Measurements from ENCODE around the gene MOBP. TPM values are rescaled to one million over a fixed set of nuclear protein-coding genes. Genes with fewer than 3 reads are reported as not detected.

The MOBP gene
- polyA plus RNA-seq, 1 donor (not counting 4 experiments of a cell fraction or from before 2014, with no cell fraction given): not detected

GRCh38 chr3:39427506-39427905 is 40.0 kb upstream of the MOBP start:
- no peak for FAIRE-seq
- no peaks in the 10 kb centered on the region for H3K9me1 ChIP-seq (ENCODE audit: control insufficient read depth, extremely low read depth, insufficient read depth, low read length)
- no peak overlapping the region for H2AFZ ChIP-seq (ENCODE audit: control insufficient read depth, low read length)
- no peak for DNase-seq (ENCODE audit: low read depth, low spot score)
- H3K36me3 ChIP-seq (ENCODE audit: control insufficient read depth in 2 of 2, extremely low read depth in 1 of 2, insufficient read depth in 2 of 2, low read length in 2 of 2): no peaks in the 10 kb centered on the region
- H3K4me1 ChIP-seq (ENCODE audit: control insufficient read depth, extremely low read depth, insufficient read depth, low read length): no peaks in the 10 kb centered on the region
- H3K79me2 ChIP-seq (ENCODE audit: control insufficient read depth, insufficient read depth, low read length): no peaks in the 10 kb centered on the region
- H3K9ac ChIP-seq (ENCODE audit: control insufficient read depth, extremely low read depth, insufficient read depth, low read length): no peak overlapping the region
- no peak overlapping the region for H3K4me2 ChIP-seq (ENCODE audit: control insufficient read depth, extremely low read depth, insufficient read depth, low read depth, low read length)
- H3K4me3 ChIP-seq (ENCODE audit: control insufficient read depth in 2 of 3, extremely low read depth in 1 of 3, insufficient read depth in 2 of 3, low read depth in 1 of 3, low read length in 3 of 3): no peak overlapping the region
- H3K9me3 ChIP-seq (ENCODE audit: control insufficient read depth, low read depth, low read length): no peaks in the 10 kb centered on the region
- no peaks in the 10 kb centered on the region for H3K27me3 ChIP-seq (ENCODE audit: control insufficient read depth, extremely low read depth, insufficient read depth, low read length)
- H4K20me1 ChIP-seq (ENCODE audit: control insufficient read depth, extremely low read depth, insufficient read depth, low read length): no peaks in the 10 kb centered on the region
- TF ChIP-seq EZH2 (IDR thresholded peaks at IDR 0.05; ENCODE audit: low read length): no peak
- no peak for TF ChIP-seq CTCF (optimal IDR thresholded peaks at IDR 0.05 in 1 of 3, IDR thresholded peaks at IDR 0.05 in 1 of 3, conservative IDR thresholded peaks at IDR 0.05 in 1 of 3; ENCODE audit: extremely low read depth in 1 of 3, insufficient read depth in 2 of 3, low read length in 3 of 3)
- dilution Hi-C loops (cut with MboI; ENCODE audit: extremely low pct_ligation_motif_present, low sequenced_read_pairs): no loop called here
- H3K27ac ChIP-seq (ENCODE audit: control insufficient read depth, insufficient read depth, low read length): no peak overlapping the region

- no peaks in the 10 kb centered on the region for H3K27me3 ChIP-seq (ENCODE audit: control insufficient read depth, extremely low read depth, insufficient read depth, low read length)
- no peak for DNase-seq (ENCODE audit: low read depth, low spot score)
- H3K9ac ChIP-seq (ENCODE audit: control insufficient read depth, extremely low read depth, insufficient read depth, low read length): no peak overlapping the region
- dilution Hi-C loops (cut with MboI; ENCODE audit: extremely low pct_ligation_motif_present, low sequenced_read_pairs): no loop called here
- H3K4me2 ChIP-seq (ENCODE audit: control insufficient read depth, extremely low read depth, insufficient read depth, low read depth, low read length): no peak overlapping the region
- H3K9me3 ChIP-seq (ENCODE audit: control insufficient read depth, low read depth, low read length): no peaks in the 10 kb centered on the region
- no peak for TF ChIP-seq EZH2 (IDR thresholded peaks at IDR 0.05; ENCODE audit: low read length)
- H3K4me3 ChIP-seq (ENCODE audit: control insufficient read depth in 2 of 3, extremely low read depth in 1 of 3, insufficient read depth in 2 of 3, low read depth in 1 of 3, low read length in 3 of 3): no peak overlapping the region
- no peak overlapping the region for H2AFZ ChIP-seq (ENCODE audit: control insufficient read depth, low read length)
- no peaks in the 10 kb centered on the region for H3K9me1 ChIP-seq (ENCODE audit: control insufficient read depth, extremely low read depth, insufficient read depth, low read length)
- no peaks in the 10 kb centered on the region for H3K79me2 ChIP-seq (ENCODE audit: control insufficient read depth, insufficient read depth, low read length)
- peaks cover 5% of the 10 kb centered on the region for H3K4me1 ChIP-seq (ENCODE audit: control insufficient read depth, extremely low read depth, insufficient read depth, low read length)
- no peaks in the 10 kb centered on the region for H4K20me1 ChIP-seq (ENCODE audit: control insufficient read depth, extremely low read depth, insufficient read depth, low read length)
- no peaks in the 10 kb centered on the region for H3K36me3 ChIP-seq (ENCODE audit: control insufficient read depth in 2 of 2, extremely low read depth in 1 of 2, insufficient read depth in 2 of 2, low read length in 2 of 2)
- no peak for FAIRE-seq
- no peak overlapping the region for H3K27ac ChIP-seq (ENCODE audit: control insufficient read depth, insufficient read depth, low read length)
Observed at GRCh38 chr3:39428745-39429201, 38.7 kb upstream of the MOBP start.

GRCh38 chr3:39429466-39429865 is 38.0 kb upstream of the MOBP start:
- Histone ChIP-seq H3K79me2 (ENCODE audit: control insufficient read depth, insufficient read depth, low read length) (no peaks in the 10 kb centered on the region), H3K9me1 (ENCODE audit: control insufficient read depth, extremely low read depth, insufficient read depth, low read length) (no peaks in the 10 kb centered on the region), H3K9ac (ENCODE audit: control insufficient read depth, extremely low read depth, insufficient read depth, low read length) (no peak overlapping the region), H3K4me2 (ENCODE audit: control insufficient read depth, extremely low read depth, insufficient read depth, low read depth, low read length) (no peak overlapping the region), H3K9me3 (ENCODE audit: control insufficient read depth, low read depth, low read length) (no peaks in the 10 kb centered on the region), H2AFZ (ENCODE audit: control insufficient read depth, low read length) (no peak overlapping the region), H3K27ac (ENCODE audit: control insufficient read depth, insufficient read depth, low read length) (no peak overlapping the region), H3K4me1 (ENCODE audit: control insufficient read depth, extremely low read depth, insufficient read depth, low read length) (peaks cover 12% of the 10 kb centered on the region), H3K27me3 (ENCODE audit: control insufficient read depth, extremely low read depth, insufficient read depth, low read length) (no peaks in the 10 kb centered on the region), H3K36me3 (ENCODE audit: control insufficient read depth in 2 of 2, extremely low read depth in 1 of 2, insufficient read depth in 2 of 2, low read length in 2 of 2) (no peaks in the 10 kb centered on the region), H4K20me1 (ENCODE audit: control insufficient read depth, extremely low read depth, insufficient read depth, low read length) (no peaks in the 10 kb centered on the region), H3K4me3 (ENCODE audit: control insufficient read depth in 2 of 3, extremely low read depth in 1 of 3, insufficient read depth in 2 of 3, low read depth in 1 of 3, low read length in 3 of 3) (no peak overlapping the region)
- FAIRE-seq: no peak
- no peak for DNase-seq (ENCODE audit: low read depth, low spot score)
- dilution Hi-C loops (cut with MboI; ENCODE audit: extremely low pct_ligation_motif_present, low sequenced_read_pairs): no loop called here
- TF ChIP-seq CTCF (optimal IDR thresholded peaks at IDR 0.05 in 1 of 3, IDR thresholded peaks at IDR 0.05 in 1 of 3, conservative IDR thresholded peaks at IDR 0.05 in 1 of 3; ENCODE audit: extremely low read depth in 1 of 3, insufficient read depth in 2 of 3, low read length in 3 of 3) (no peak), EZH2 (IDR thresholded peaks at IDR 0.05; ENCODE audit: low read length) (no peak)
